OCI-LY7 (cell line): ENCODE results near the gene TNIK.

Experiments
- EZH2phosphoT487 ChIP-seq: fragments of 200-600 bp; sonication (generic); IDR thresholded peaks from 2 replicates; pipeline ENCODE4 v1.6.1; 2018; ENCODE audit warnings: low read depth, borderline replicate concordance, mild to moderate bottlenecking, mixed run types, antibody characterized with exemption, low read length, moderate library complexity, mixed read lengths
- TF ChIP-seq, protein P1 (sequence below): fragments of 200-600 bp; sonication (generic); conservative IDR thresholded peaks from 2 replicates; pipeline ENCODE4 v1.5.1; 2014; ENCODE audit warnings: mild to moderate bottlenecking, antibody characterized with exemption, low read length, moderate library complexity, mixed read lengths

GRCh38 chr3:171255236-171255806 lies 204.9 kb downstream of the TNIK start:
- TF ChIP-seq, protein P1, sequence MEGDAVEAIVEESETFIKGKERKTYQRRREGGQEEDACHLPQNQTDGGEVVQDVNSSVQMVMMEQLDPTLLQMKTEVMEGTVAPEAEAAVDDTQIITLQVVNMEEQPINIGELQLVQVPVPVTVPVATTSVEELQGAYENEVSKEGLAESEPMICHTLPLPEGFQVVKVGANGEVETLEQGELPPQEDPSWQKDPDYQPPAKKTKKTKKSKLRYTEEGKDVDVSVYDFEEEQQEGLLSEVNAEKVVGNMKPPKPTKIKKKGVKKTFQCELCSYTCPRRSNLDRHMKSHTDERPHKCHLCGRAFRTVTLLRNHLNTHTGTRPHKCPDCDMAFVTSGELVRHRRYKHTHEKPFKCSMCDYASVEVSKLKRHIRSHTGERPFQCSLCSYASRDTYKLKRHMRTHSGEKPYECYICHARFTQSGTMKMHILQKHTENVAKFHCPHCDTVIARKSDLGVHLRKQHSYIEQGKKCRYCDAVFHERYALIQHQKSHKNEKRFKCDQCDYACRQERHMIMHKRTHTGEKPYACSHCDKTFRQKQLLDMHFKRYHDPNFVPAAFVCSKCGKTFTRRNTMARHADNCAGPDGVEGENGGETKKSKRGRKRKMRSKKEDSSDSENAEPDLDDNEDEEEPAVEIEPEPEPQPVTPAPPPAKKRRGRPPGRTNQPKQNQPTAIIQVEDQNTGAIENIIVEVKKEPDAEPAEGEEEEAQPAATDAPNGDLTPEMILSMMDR = no peak
- TF ChIP-seq EZH2phosphoT487 = no peak
